ENCODE data around the gene HMCN2. TPM values are rescaled to one million over a fixed set of nuclear protein-coding genes. Genes with fewer than 3 reads are reported as not detected.

Gene HMCN2
- total RNA-seq, 4 donors from 2014 or later = 1.8 to 46.7 (median 24.4) TPM

- H3K27ac ChIP-seq = peak overlapping the region; percentile 62 to 72
- intact Hi-C loops (cut with DNase I; ENCODE audit: low total_unique reads) = no loop called here
- no peaks in the 10 kb centered on the region for H3K9me3 ChIP-seq
- H3K27me3 ChIP-seq = no peaks in the 10 kb centered on the region
- peaks cover 25 to 45% of the 10 kb centered on the region in 2 donors for H3K4me1 ChIP-seq
- H3K4me3 ChIP-seq = no peak overlapping the region
- no peak for TF ChIP-seq POLR2A (IDR thresholded peaks at IDR 0.05)
- TF ChIP-seq CTCF (IDR thresholded peaks at IDR 0.05) = peak in 3 of 4 experiments; percentile 15 to 39 (median 38)
- DNase-seq = peak; percentile 93 to 94
- H3K36me3 ChIP-seq = no peaks in the 10 kb centered on the region
Measured at GRCh38 chr9:130451509-130452388, 186.2 kb downstream of the HMCN2 start.

GRCh38 chr9:130452835-130453234 lies 187.3 kb downstream of the HMCN2 start:
- DNase-seq = no peak
- peaks cover 14 to 34% of the 10 kb centered on the region in 2 donors for H3K4me1 ChIP-seq
- peak overlapping the region in 1 of 2 donors; percentile 62 for H3K27ac ChIP-seq
- H3K4me3 ChIP-seq = no peak overlapping the region
- intact Hi-C loops (cut with DNase I; ENCODE audit: low total_unique reads) = no loop called here
- TF ChIP-seq POLR2A (IDR thresholded peaks at IDR 0.05) (no peak), CTCF (IDR thresholded peaks at IDR 0.05) (no peak)
- H3K27me3 ChIP-seq = no peaks in the 10 kb centered on the region
- H3K36me3 ChIP-seq = no peaks in the 10 kb centered on the region
- no peaks in the 10 kb centered on the region for H3K9me3 ChIP-seq

DNA sequence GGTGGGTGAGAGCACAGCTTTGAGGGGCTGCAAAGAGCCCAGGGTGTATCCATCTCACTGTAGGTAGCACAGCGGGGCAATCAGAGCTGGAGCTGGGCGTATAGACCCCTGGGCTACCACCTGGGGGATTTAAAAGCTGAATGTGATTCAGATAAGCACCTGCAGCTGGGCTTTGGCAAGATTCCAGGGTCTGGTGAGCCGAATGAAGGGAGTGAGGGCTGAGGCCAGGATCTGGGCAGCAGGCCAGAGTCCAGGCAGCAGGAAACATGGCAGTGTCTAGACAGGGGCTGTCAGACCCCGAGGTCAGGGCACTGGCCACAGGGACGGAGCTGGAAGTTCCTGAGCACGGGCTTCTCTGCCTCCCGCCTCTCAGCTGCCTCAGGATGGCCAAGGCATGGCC lies 187.9 kb downstream of the HMCN2 start:
- Histone ChIP-seq H3K36me3 (no peaks in the 10 kb centered on the region), H3K4me3 (no peak overlapping the region), H3K27me3 (no peaks in the 10 kb centered on the region), H3K4me1 (peaks cover 9 to 32% of the 10 kb centered on the region in 2 donors), H3K27ac (peak overlapping the region in 1 of 2 donors; percentile 24), H3K9me3 (no peaks in the 10 kb centered on the region)
- TF ChIP-seq CTCF (IDR thresholded peaks at IDR 0.05) = no peak
- no peak for TF ChIP-seq POLR2A (IDR thresholded peaks at IDR 0.05)
- DNase-seq = peak; percentile 49 to 63
- intact Hi-C loops (cut with DNase I; ENCODE audit: low total_unique reads) = no loop called here

DNA sequence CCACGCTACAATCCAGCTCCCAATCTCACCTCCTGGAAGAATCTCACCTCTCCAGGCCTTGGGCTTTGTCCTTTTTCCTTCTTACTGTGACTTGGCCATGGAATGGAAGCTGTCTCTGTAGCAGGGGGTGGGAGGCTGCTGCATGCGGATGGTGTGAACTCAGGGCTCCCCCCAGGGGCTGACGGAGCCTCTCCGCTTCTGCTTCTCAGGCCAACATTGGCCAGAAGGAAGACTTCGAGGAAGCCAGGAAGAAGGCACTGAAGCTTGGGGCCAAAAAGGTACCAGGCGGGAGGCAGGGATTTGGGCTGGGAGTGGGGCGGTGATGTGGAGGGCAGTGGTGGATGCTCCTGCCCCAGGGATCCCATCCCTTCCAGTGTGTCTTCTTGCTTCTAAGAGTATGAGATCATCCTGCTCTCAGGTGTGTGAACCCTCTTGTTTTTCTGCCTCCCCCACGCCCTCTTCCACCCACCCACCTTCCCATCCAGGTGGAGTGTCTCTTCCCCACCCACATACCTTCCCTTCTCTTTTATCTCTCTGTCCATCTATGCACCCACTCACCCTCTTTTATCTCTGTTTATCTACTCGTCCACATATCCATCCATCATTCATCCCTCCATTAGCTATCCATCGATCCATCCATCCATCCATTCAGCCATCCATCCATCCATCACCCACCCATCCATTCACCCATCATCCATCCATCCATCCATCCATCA lies 188.7 kb downstream of the HMCN2 start:
- no peaks in the 10 kb centered on the region for H3K9me3 ChIP-seq
- H3K4me1 ChIP-seq = peaks cover 9 to 32% of the 10 kb centered on the region in 2 donors
- no peak overlapping the region for H3K4me3 ChIP-seq
- no peaks in the 10 kb centered on the region for H3K27me3 ChIP-seq
- no peaks in the 10 kb centered on the region for H3K36me3 ChIP-seq
- TF ChIP-seq CTCF (IDR thresholded peaks at IDR 0.05) (no peak), POLR2A (IDR thresholded peaks at IDR 0.05) (no peak)
- no peak for DNase-seq
- H3K27ac ChIP-seq = peak overlapping the region in 1 of 2 donors; percentile 24
- intact Hi-C loops (cut with DNase I; ENCODE audit: low total_unique reads) = no loop called here

All from uterus (tissue), 4 donors.